K562 (cell line): ENCODE data around the gene MSH2. TPM values are rescaled to one million over a fixed set of nuclear protein-coding genes. Genes with fewer than 3 reads are reported as not detected.

Source experiments
- ATAC-seq: fragments of 200-7000 bp; cut with Tn5 transposase; 3 replicates; pipeline ENCODE4 v1.9.1; 2020; ENCODE audit warnings: moderate library complexity
- BruUV-seq: library from RNA; stranded (reverse); fragments of 400-500 nt; replicated peaks from 2 replicates; lab custom pipeline; 2021; lab: Mats Ljungman, UMichigan
- CTCF ChIA-PET: fragments of 300-600 bp; formaldehyde crosslinking; extraction: SDS; loops from one replicate; lab custom pipeline; 2021; ENCODE audit warnings: low intra/inter-chr PET ratio; lab: Yijun Ruan, JAX
- POLR2A ChIA-PET: fragments of 300-600, 350-650 bp; sonication (Branson Sonifier 250); formaldehyde crosslinking; extraction: SDS; loops from one replicate; lab custom pipeline; 2021; ENCODE audit warnings: antibody characterized with exemption, inconsistent platforms; lab: Yijun Ruan, JAX
- DNase-seq, 4 experiments: peaks; one replicate each; pipeline versions ENCODE4 v3.0.0 to v3.0.0-alpha.2; 2011 to 2018; ENCODE audit warnings: low spot score in 3 of 4, mixed read lengths in 3 of 4; ENCODE audit errors: extremely low read depth in 1 of 4
- FAIRE-seq: peaks from 2 replicates; lab custom pipeline; 2011; peaks lifted over from hg19 to GRCh38; lab: Jason Lieb, UNC
- H2AFZ ChIP-seq: 2 replicates; pipeline ENCODE4 v1.6.0; 2011; ENCODE audit warnings: low read depth, low read length, control low read depth, inconsistent platforms
- H3K27ac ChIP-seq: fragments of 200-600 bp; 3 replicates; pipeline ENCODE4 v1.8.0; 2011; ENCODE audit warnings: low read depth, mild to moderate bottlenecking, control low read depth, inconsistent platforms, low read length, moderate library complexity, mixed read lengths; ENCODE audit errors: extremely low read depth
- H3K27me3 ChIP-seq, 2 experiments: fragments of 300-600 bp in 1 of 2; 2 replicates in 1 of 2; 3 replicates in 1 of 2; pipeline versions ENCODE4 v1.6.0 to v1.8.0; 2011; ENCODE audit warnings: inconsistent platforms in 2 of 2, low read length in 2 of 2, mild to moderate bottlenecking in 1 of 2, mixed read lengths in 1 of 2, moderate library complexity in 1 of 2; ENCODE audit not compliant: control insufficient read depth in 2 of 2, insufficient read depth in 2 of 2
- H3K36me3 ChIP-seq: fragments of 300-600 bp; 3 replicates; pipeline ENCODE4 v1.8.0; 2011; ENCODE audit warnings: mild to moderate bottlenecking, low read length, inconsistent platforms; ENCODE audit not compliant: control insufficient read depth, insufficient read depth
- H3K4me1 ChIP-seq, 2 experiments: fragments of 200-600 bp in 1 of 2; replicated peaks in 1 of 2; 2 replicates in 1 of 2; 3 replicates in 1 of 2; pipeline versions ENCODE4 v1.5.1 to v1.8.0; 2011; ENCODE audit warnings: inconsistent platforms in 2 of 2, low read length in 2 of 2, mild to moderate bottlenecking in 1 of 2, mixed read lengths in 1 of 2, moderate library complexity in 1 of 2; ENCODE audit not compliant: control insufficient read depth in 2 of 2, insufficient read depth in 2 of 2
- H3K4me2 ChIP-seq: 2 replicates; pipeline ENCODE4 v1.6.1; 2011; ENCODE audit warnings: low read length, control low read depth, inconsistent platforms, mixed read lengths; ENCODE audit not compliant: insufficient read depth
- H3K4me3 ChIP-seq: fragments of 200-600 bp; sonication (generic), shearing (Covaris generic); 2 replicates; pipeline ENCODE4 v1.5.1; 2016; ENCODE audit warnings: control low read depth, inconsistent platforms
- H3K79me2 ChIP-seq: fragments of 200-600 bp; 3 replicates; pipeline ENCODE4 v1.8.0; 2011; ENCODE audit warnings: low read length, inconsistent platforms; ENCODE audit not compliant: control insufficient read depth, insufficient read depth
- H3K9ac ChIP-seq, 2 experiments: 2 replicates each; pipeline versions ENCODE4 v1.6.0 to v1.6.1; 2011; ENCODE audit warnings: low read depth in 2 of 2, low read length in 2 of 2, control low read depth in 1 of 2, inconsistent platforms in 1 of 2, mild to moderate bottlenecking in 1 of 2, mixed read lengths in 1 of 2; ENCODE audit not compliant: insufficient read depth in 1 of 2
- H3K9me1 ChIP-seq: one replicate; pipeline ENCODE4 v1.6.0; 2011; ENCODE audit warnings: inconsistent platforms, mild to moderate bottlenecking, low read length, moderate library complexity; ENCODE audit not compliant: control insufficient read depth, insufficient read depth
- H3K9me3 ChIP-seq: replicated peaks from 2 replicates; pipeline ENCODE4 v1.5.1; 2011; ENCODE audit warnings: low read depth, low read length, inconsistent platforms; ENCODE audit not compliant: control insufficient read depth, insufficient read depth
- H4K20me1 ChIP-seq: replicated peaks from 2 replicates; pipeline ENCODE4 v1.6.1; 2011; ENCODE audit warnings: low read length, inconsistent platforms, mixed read lengths; ENCODE audit not compliant: control insufficient read depth, insufficient read depth
- GTF2F1 ChIP-seq: IDR thresholded peaks from 2 replicates; pipeline ENCODE4 v1.6.1; 2011; ENCODE audit warnings: low read depth, low read length, improper control_type of control experiment
- MGA ChIP-seq: fragments of 450-650 bp; IDR thresholded peaks from 2 replicates; pipeline ENCODE4 v1.6.1; 2016; ENCODE audit warnings: mild to moderate bottlenecking, moderate library complexity
- MYNN ChIP-seq, 2 experiments: sonication (generic); formaldehyde crosslinking in 1 of 2; IDR thresholded peaks; 2 replicates each; pipeline versions ENCODE4 v1.5.0 to v1.6.1; 2016 to 2020; ENCODE audit warnings: antibody characterized with exemption in 1 of 2, missing genetic modification reagents in 1 of 2
- SP2 ChIP-seq: IDR thresholded peaks from 2 replicates; pipeline ENCODE4 v1.6.1; 2011; ENCODE audit warnings: mild to moderate bottlenecking, low read depth, low read length, moderate library complexity; ENCODE audit not compliant: poor library complexity, severe bottlenecking; ENCODE audit errors: extremely low read depth
- SUPT5H ChIP-seq: fragments of 450-650 bp; IDR thresholded peaks from 2 replicates; pipeline ENCODE4 v1.6.1; 2016
- TRIM28 ChIP-seq: fragments of 450-650 bp; IDR thresholded peaks from 2 replicates; pipeline ENCODE4 v1.6.1; 2017
- WGBS: fragments of 100-300 bp; shearing (Covaris generic); methylation state at CpG from one replicate; pipeline ENCODE4 v1.1.6; 2016; ENCODE audit warnings: low coverage, mixed read lengths; ENCODE audit not compliant: insufficient coverage; ENCODE audit errors: missing lambda C conversion rate; 5-methylcytosine and 5-hydroxymethylcytosine counted together
- in situ Hi-C: fragments of 300-500 bp; cut with MboI; formaldehyde crosslinking; loops from 4 replicates; pipeline ENCODE4 v1.15.0; 2018; ENCODE audit warnings: inconsistent platforms, mixed read lengths
- intact Hi-C: fragments of 100-400 bp; cut with micrococcal nuclease; formaldehyde crosslinking; loops from 2 replicates; pipeline ENCODE4 v1.14.2; 2022
- polyA plus RNA-seq, 8 experiments: library from polyadenylated mRNA; depleted of rRNA in 4 of 8; stranded (reverse) in 5 of 8; unstranded in 3 of 8; fragments of >200 nt; fragmentation: Nextera tagmentation in 2 of 8; fragmentation: Illumina TruSeq in 1 of 8; extraction: Ambion mirVana in 2 of 8; extraction: Trizol in 1 of 8; gene quantifications; 2 replicates each; pipeline versions ENCODE4 v1.2.1 to v1.2.3, GENCODE V29; 2011 to 2014; ENCODE audit warnings: inconsistent platforms in 1 of 8, missing spikeins in 1 of 8
- total RNA-seq, 7 experiments: library from RNA; depleted of rRNA in 6 of 7; stranded (reverse); fragments of >200 nt in 6 of 7; fragmentation: Illumina TruSeq in 2 of 7; extraction: Trizol in 2 of 7; gene quantifications; 2 replicates each; pipeline versions ENCODE4 v1.2.1 to v1.2.3, GENCODE V29; 2011 to 2021; ENCODE audit warnings: low replicate concordance in 1 of 7
- TF ChIP-seq, protein P1 (sequence below): sonication (generic); formaldehyde crosslinking; IDR thresholded peaks from 2 replicates; pipeline ENCODE4 v1.8.0; 2023; ENCODE audit warnings: mild to moderate bottlenecking, missing genetic modification reagents

MSH2 gene
- total and polyA plus RNA-seq, 9 of the 15 experiments (the other 6 are each of a cell fraction or from before 2014, with no cell fraction given), result 51.8 to 139 (median 113) TPM

GRCh38 chr2:47501374-47502200 lies 98.6 kb downstream of the MSH2 start:
- FAIRE-seq, result no peak
- BruUV-seq, result no TSS peak
- WGBS, result 3% methylated on average over 3 of the region's 3 CpGs
- H3K36me3 ChIP-seq, result no peaks in the 10 kb centered on the region
- no peak overlapping the region for H3K27ac ChIP-seq
- ChIA-PET CTCF (no interaction called here), POLR2A (interaction anchor here (0.5 to 1.1 kb wide), 4 partner anchors 12 to 198 kb away, joined by 3 to 5 read pairs (median 3); no protein-coding TSS in a partner anchor)
- intact Hi-C loops, result no loop called here
- H3K9me1 ChIP-seq, result no peaks in the 10 kb centered on the region
- H3K27me3 ChIP-seq, result peaks cover 6 to 23% of the 10 kb centered on the region in 2 experiments; a peak in 3 of 5 replicates
- no peaks in the 10 kb centered on the region for H3K79me2 ChIP-seq
- H3K4me3 ChIP-seq, result no peak overlapping the region
- ATAC-seq, result no peak
- DNase-seq, result no peak
- no peaks in the 10 kb centered on the region for H4K20me1 ChIP-seq
- no peaks in the 10 kb centered on the region; a peak in 1 of 5 replicates for H3K4me1 ChIP-seq
- H2AFZ ChIP-seq, result no peak overlapping the region
- H3K9me3 ChIP-seq, result peaks cover 9% of the 10 kb centered on the region; the same call in 1 of the 2 replicates
- H3K9ac ChIP-seq, result no peak overlapping the region
- no peak overlapping the region for H3K4me2 ChIP-seq
- in situ Hi-C loops, result no loop called here
- TF ChIP-seq TRIM28, result no peak
- no peak for TF ChIP-seq MYNN (IDR thresholded peaks at IDR 0.05)
- no peak for TF ChIP-seq MYNN (CRISPR knock-in tag; IDR thresholded peaks at IDR 0.05)
- TF ChIP-seq MGA, result no peak
- TF ChIP-seq SUPT5H, result no peak
- TF ChIP-seq, protein P1, sequence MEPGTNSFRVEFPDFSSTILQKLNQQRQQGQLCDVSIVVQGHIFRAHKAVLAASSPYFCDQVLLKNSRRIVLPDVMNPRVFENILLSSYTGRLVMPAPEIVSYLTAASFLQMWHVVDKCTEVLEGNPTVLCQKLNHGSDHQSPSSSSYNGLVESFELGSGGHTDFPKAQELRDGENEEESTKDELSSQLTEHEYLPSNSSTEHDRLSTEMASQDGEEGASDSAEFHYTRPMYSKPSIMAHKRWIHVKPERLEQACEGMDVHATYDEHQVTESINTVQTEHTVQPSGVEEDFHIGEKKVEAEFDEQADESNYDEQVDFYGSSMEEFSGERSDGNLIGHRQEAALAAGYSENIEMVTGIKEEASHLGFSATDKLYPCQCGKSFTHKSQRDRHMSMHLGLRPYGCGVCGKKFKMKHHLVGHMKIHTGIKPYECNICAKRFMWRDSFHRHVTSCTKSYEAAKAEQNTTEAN (CRISPR knock-in tag), result no peak
- TF ChIP-seq SP2, result no peak
- TF ChIP-seq GTF2F1, result no peak
